WTC11 (cell line): ENCODE measurements around the gene CEP57L1. TPM values are rescaled to one million over a fixed set of nuclear protein-coding genes. Genes with fewer than 3 reads are reported as not detected.

ENCODE experiments used
- ATAC-seq: fragments of 200-7000 bp; cut with Tn5 transposase; 2 replicates; pipeline ENCODE4 v1.10.0; 2021; ENCODE audit warnings: mild to moderate bottlenecking, moderate library complexity
- CTCF ChIA-PET: fragments of 300-600 bp; sonication (Branson Sonifier 250); formaldehyde crosslinking; loops from one replicate; lab custom pipeline; 2021; ENCODE audit warnings: antibody characterized with exemption; lab: Charles Lee
- POLR2A ChIA-PET: fragments of 350-600 bp; sonication (Branson Sonifier 250); formaldehyde crosslinking; loops from one replicate; lab custom pipeline; 2021; ENCODE audit warnings: antibody characterized with exemption; lab: Charles Lee
- DNase-seq: peaks from one replicate; pipeline ENCODE4 v3.0.0; 2021; ENCODE audit warnings: low spot score
- H3K27ac Mint-ChIP-seq: 2 replicates; pipeline ENCODE4 v1.8.0; 2021; ENCODE audit warnings: mixed read lengths
- H3K27me3 Mint-ChIP-seq: 2 replicates; pipeline ENCODE4 v1.8.0; 2021; ENCODE audit warnings: low read depth, mild to moderate bottlenecking, moderate library complexity, mixed read lengths
- H3K36me3 Mint-ChIP-seq: 2 replicates; pipeline ENCODE4 v1.8.0; 2021; ENCODE audit warnings: mixed read lengths
- H3K4me1 Mint-ChIP-seq: 2 replicates; pipeline ENCODE4 v1.8.0; 2022; ENCODE audit warnings: mixed read lengths
- H3K4me3 Mint-ChIP-seq: 2 replicates; pipeline ENCODE4 v1.8.0; 2021; ENCODE audit warnings: mild to moderate bottlenecking, moderate library complexity, mixed read lengths
- H3K9me3 Mint-ChIP-seq: 2 replicates; pipeline ENCODE4 v1.8.0; 2021; ENCODE audit warnings: mixed read lengths
- AR ChIP-seq: fragments of 250-450 bp; sonication (Bioruptor Pico); IDR thresholded peaks from 2 replicates; pipeline ENCODE4 v1.9.0; 2021; ENCODE audit warnings: mild to moderate bottlenecking
- ARID4B ChIP-seq: sonication (generic); formaldehyde crosslinking; IDR thresholded peaks from 2 replicates; pipeline ENCODE4 v1.8.0; 2023; ENCODE audit warnings: missing genetic modification reagents, mild to moderate bottlenecking, borderline replicate concordance
- EMX1 ChIP-seq: fragments of 250-450 bp; sonication (Bioruptor Pico); IDR thresholded peaks from 2 replicates; pipeline ENCODE4 v1.8.0; 2021; ENCODE audit warnings: mild to moderate bottlenecking
- FOXP1 ChIP-seq: sonication (generic); formaldehyde crosslinking; IDR thresholded peaks from 2 replicates; pipeline ENCODE4 v1.8.0; 2022; ENCODE audit warnings: missing genetic modification reagents, mild to moderate bottlenecking, moderate library complexity, borderline replicate concordance
- MXD4 ChIP-seq: fragments of 250-450 bp; sonication (Bioruptor Pico); IDR thresholded peaks from 2 replicates; pipeline ENCODE4 v1.8.0; 2021; ENCODE audit warnings: mild to moderate bottlenecking, moderate library complexity, borderline replicate concordance
- MYBL2 ChIP-seq: sonication (generic); formaldehyde crosslinking; IDR thresholded peaks from 2 replicates; pipeline ENCODE4 v1.8.1; 2023; ENCODE audit warnings: mild to moderate bottlenecking, moderate library complexity, missing genetic modification reagents
- NR3C1 ChIP-seq: sonication (generic); formaldehyde crosslinking; conservative IDR thresholded peaks from 2 replicates; pipeline ENCODE4 v1.8.1; 2023; ENCODE audit warnings: low read depth, mild to moderate bottlenecking, missing genetic modification reagents
- OVOL2 ChIP-seq: fragments of 250-450 bp; sonication (Bioruptor Pico); IDR thresholded peaks from 2 replicates; pipeline ENCODE4 v1.9.0; 2021; ENCODE audit warnings: mild to moderate bottlenecking, borderline replicate concordance
- SOX15 ChIP-seq: fragments of 250-450 bp; sonication (Bioruptor Pico); IDR thresholded peaks from 2 replicates; pipeline ENCODE4 v1.9.0; 2021; ENCODE audit warnings: mild to moderate bottlenecking
- STAT6 ChIP-seq: sonication (generic); formaldehyde crosslinking; conservative IDR thresholded peaks from 2 replicates; pipeline ENCODE4 v1.8.1; 2023; ENCODE audit warnings: mild to moderate bottlenecking, low read depth, missing genetic modification reagents, moderate library complexity
- TEAD4 ChIP-seq: sonication (generic); formaldehyde crosslinking; IDR thresholded peaks from 2 replicates; pipeline ENCODE4 v1.8.0; 2022; ENCODE audit warnings: mild to moderate bottlenecking, missing genetic modification reagents
- USF2 ChIP-seq: sonication (generic); formaldehyde crosslinking; IDR thresholded peaks from 2 replicates; pipeline ENCODE4 v1.8.1; 2023; ENCODE audit warnings: mild to moderate bottlenecking, missing genetic modification reagents, moderate library complexity
- ZNF671 ChIP-seq: fragments of 250-450 bp; sonication (Bioruptor Pico); IDR thresholded peaks from 2 replicates; pipeline ENCODE4 v1.8.0; 2021; ENCODE audit warnings: mild to moderate bottlenecking
- total RNA-seq: library from RNA; stranded (reverse); gene quantifications from 3 replicates; pipeline ENCODE4 v1.2.3, GENCODE V29; 2021
- TF ChIP-seq, protein P1 (sequence below): sonication (generic); formaldehyde crosslinking; IDR thresholded peaks from 2 replicates; pipeline ENCODE4 v1.8.0; 2022; ENCODE audit warnings: mild to moderate bottlenecking, missing genetic modification reagents

The CEP57L1 gene
- total RNA-seq, 1 experiment from 2014 or later = 13.1 TPM

DNA sequence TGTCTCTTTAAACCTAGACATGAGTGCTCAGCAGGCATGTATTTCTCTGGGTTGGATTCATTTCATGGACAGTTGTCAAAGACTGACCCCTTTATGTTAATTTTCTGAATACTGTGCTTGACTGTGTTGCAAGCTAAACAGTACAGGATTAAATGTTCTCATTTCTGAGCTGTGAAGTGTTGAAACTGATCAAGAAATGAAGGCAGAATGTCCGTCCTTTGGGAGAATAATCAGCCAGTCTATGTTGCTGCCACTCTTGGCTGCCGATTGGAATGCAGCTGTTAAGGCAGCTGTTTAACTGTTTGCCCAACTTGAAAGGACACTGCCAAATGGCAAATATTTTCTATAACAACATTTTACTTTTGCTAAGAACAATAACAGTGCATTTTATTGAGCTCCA is 87.3 kb downstream of the CEP57L1 start:
- no peak for TF ChIP-seq MXD4 (CRISPR knock-in tag)
- TF ChIP-seq ARID4B (CRISPR knock-in tag) = no peak
- no peak for TF ChIP-seq ZNF671 (CRISPR knock-in tag)
- peaks cover 24% of the 10 kb centered on the region for H3K4me1 Mint-ChIP-seq
- DNase-seq = no peak
- no peaks in the 10 kb centered on the region for H3K27me3 Mint-ChIP-seq
- ATAC-seq = no peak
- H3K36me3 Mint-ChIP-seq = no peaks in the 10 kb centered on the region
- H3K4me3 Mint-ChIP-seq = no peak overlapping the region
- H3K27ac Mint-ChIP-seq = no peak overlapping the region
- ChIA-PET CTCF (interaction anchor here (1.0 to 1.5 kb wide), 2 partner anchors 201 to 213 kb away, joined by 3 to 6 read pairs; no protein-coding TSS in a partner anchor), POLR2A (no interaction called here)
- no peaks in the 10 kb centered on the region for H3K9me3 Mint-ChIP-seq

GRCh38 chr6:109183109-109183650 is 87.9 kb downstream of the CEP57L1 start:
- DNase-seq = no peak
- no peak overlapping the region for H3K27ac Mint-ChIP-seq
- no peaks in the 10 kb centered on the region for H3K9me3 Mint-ChIP-seq
- TF ChIP-seq EMX1 (no peak), NR3C1 (no peak), MYBL2 (CRISPR knock-in tag) (no peak), AR (CRISPR knock-in tag) (no peak), FOXP1 (CRISPR knock-in tag) (no peak), STAT6 (CRISPR knock-in tag) (no peak)
- TF ChIP-seq, protein P1, sequence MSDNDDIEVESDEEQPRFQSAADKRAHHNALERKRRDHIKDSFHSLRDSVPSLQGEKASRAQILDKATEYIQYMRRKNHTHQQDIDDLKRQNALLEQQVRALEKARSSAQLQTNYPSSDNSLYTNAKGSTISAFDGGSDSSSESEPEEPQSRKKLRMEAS (CRISPR knock-in tag) = no peak
- ChIA-PET CTCF (interaction anchor here (0.9 to 1.0 kb wide), 2 partner anchors 55 to 213 kb away, joined by 3 read pairs; no protein-coding TSS in a partner anchor), POLR2A (no interaction called here)
- H3K27me3 Mint-ChIP-seq = no peaks in the 10 kb centered on the region
- peak; percentile 62 for ATAC-seq
- H3K4me1 Mint-ChIP-seq = peaks cover 24% of the 10 kb centered on the region
- H3K4me3 Mint-ChIP-seq = no peak overlapping the region
- no peaks in the 10 kb centered on the region for H3K36me3 Mint-ChIP-seq

- ChIA-PET CTCF (no interaction called here), POLR2A (no interaction called here)
- ATAC-seq = no peak
- no peak for DNase-seq
- peaks cover 3% of the 10 kb centered on the region; the same call in 1 of the 2 replicates for H3K9me3 Mint-ChIP-seq
- H3K4me1 Mint-ChIP-seq = peaks cover 24% of the 10 kb centered on the region
- no peak overlapping the region for H3K4me3 Mint-ChIP-seq
- no peak overlapping the region for H3K27ac Mint-ChIP-seq
- H3K27me3 Mint-ChIP-seq = no peaks in the 10 kb centered on the region
- no peaks in the 10 kb centered on the region for H3K36me3 Mint-ChIP-seq
- TF ChIP-seq USF2 = no peak
- TF ChIP-seq ZNF671 (CRISPR knock-in tag) = no peak
- TF ChIP-seq, protein P1 (CRISPR knock-in tag) = no peak
- TF ChIP-seq MYBL2 (CRISPR knock-in tag) = no peak
- no peak for TF ChIP-seq TEAD4 (CRISPR knock-in tag)
- TF ChIP-seq ARID4B (CRISPR knock-in tag) = no peak
- TF ChIP-seq SOX15 (CRISPR knock-in tag) = no peak
- TF ChIP-seq OVOL2 (CRISPR knock-in tag) = no peak
These were observed 89.3 kb downstream of the CEP57L1 start for GRCh38 chr6:109184638-109185037.
